ENCODE measurements around the gene CDC6.

Gene CDC6

DNA sequence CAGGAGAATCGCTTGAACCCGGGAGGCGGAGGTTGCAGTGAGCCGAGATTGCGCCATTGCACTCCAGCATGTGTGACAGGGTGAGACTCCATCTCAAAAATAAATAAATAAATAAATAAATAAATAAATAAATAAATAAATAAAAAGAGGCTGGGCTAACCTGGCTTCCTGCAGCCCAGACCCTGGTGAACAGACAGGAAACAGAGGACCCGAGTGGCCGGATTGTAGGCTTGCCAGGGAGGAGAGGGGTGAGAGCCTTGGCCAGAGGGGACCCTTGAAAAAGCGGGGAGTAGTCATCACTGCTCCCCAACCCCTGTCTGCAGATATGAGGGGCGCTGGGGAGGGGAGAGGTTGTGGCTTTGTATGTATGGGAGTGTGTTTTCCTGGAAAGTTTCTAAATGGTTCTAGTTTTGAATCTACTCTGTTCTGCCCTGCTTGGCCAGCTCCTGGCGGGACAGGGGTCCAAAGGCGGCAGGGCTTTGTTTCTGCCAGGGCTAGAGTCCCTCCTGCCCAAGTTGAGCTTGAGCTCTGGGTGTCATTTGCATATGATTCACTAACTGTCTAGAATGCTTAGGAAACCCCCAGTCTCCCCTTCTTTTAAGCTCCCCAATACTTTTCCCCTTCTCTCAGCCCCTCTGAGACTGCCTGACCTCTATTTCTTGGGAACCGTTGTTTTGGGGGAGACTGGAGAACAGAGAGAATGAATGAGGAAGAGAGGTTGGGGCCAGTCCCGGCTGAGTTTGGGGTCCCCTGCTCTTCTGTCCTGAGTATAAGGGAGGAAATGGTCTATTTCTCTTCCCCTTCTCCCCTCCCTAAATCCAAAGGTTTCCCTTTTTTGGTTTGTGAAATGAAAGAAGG lies 37.7 kb downstream of the CDC6 start:
- DNase-seq: no peak

DNA sequence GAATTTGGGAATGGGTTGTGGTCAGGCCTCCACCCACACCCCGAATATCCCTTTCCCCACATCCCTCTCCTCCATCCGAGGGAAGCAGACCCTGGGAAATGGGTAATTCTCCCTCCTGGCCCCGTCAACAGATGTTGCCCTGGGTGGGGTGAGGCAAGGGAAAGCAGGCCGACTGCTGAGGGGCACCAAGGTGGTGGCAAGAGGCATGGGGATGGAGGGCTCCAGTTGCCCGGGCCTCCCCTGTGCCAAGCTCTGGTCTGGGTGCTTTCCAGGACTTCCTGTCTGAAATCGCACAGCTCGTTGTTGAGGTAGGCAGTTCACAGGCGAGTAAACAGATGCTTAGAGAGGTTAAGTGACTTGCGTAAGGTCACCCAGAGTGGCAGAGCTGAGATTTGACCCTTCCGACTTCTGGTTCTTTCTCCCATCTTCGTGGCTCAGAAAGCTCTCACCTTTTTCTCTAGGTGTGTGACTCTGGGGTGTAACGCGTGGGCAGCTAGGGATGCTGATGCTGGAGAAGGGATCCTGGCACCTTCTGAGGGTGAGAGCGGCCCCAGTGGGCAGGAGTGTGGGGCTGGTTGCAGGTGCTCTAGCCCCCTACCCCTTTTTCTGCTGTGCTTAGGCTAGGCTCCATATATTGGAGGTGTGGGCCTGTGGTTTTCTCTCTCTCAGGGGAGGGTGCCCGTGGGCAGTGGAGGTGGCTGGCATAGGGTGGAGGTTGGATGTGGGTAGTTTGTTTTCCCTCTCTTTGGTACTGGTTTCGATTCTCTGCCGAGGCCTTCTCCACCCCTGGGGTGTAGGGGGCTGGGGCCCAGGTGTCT lies 38.5 kb downstream of the CDC6 start:
- no peak for DNase-seq

DNA sequence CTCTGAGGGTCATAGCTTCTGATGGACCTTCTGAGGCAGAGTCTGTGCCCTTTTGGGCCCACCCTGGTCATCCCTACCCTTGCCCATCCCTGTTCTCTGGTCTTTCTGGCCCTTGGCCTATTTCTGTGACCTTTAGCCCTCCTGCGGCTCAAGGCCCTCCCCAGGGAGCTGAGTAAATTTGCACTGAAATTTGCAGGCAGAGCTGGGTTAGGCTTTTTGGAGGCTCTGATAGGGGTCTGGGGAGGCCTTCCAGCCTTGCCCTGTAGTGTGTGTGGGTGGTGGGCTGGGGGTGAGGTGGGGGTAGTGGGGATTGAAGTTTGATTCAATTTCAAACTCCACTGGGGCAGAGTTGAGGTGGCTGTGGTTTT lies 39.1 kb downstream of the CDC6 start:
- no peak for DNase-seq

DNA sequence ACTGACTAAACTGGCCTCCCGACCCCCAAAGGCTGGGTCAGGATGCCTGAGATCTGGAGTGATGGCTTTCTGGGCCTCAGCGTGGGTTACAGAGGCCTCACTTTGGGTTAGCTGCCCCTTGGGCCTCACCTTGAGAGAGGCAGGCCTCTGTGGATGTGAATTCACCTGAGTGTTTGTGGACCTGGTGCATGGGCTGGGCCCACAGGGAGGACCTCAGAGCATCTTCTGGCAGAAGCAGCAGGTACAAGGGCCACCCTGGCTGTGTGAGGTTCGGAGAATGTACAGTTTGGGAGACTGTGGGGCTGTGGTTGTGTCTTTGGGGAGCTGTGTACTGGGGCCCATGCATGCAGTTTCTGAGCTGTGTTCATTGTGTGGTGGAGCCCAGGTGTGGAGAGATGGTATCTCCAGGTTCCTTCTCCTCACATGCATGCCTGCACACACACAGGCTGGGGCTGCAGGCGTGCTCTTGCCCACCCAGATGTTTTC lies 39.6 kb downstream of the CDC6 start:
- DNase-seq: no peak

DNA sequence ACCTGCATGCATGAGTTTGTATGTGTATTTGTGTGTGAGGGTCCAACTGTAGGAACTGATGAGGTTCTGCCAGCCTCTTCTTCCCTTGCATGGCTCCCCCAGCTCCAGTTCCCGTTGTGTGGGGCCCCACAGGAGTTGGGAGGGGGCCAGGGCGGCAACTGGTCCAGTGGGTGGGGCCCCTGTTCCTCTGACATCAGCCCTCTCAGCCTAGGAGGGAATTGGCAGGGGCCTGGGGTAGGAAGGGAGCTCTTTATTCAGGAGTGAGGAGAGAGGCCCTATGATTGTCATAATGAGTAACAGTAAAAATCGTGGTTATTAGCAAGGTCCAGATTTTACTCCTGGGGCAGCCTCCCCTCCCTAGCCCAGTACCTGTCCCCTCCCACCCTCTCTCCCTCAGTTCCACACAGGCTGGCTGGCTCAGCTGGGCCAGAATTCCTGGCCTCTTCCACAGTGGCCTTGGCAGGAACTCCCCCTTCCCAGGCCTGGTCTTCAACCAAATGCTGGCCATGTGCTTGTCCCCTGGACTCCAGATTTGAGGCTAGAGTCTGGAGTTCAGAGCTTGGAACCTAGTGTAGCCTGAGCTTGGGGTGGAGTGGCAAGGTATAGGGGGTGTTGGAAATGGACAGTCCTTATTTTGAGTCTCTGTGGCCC lies 40.2 kb downstream of the CDC6 start:
- DNase-seq: no peak

DNA sequence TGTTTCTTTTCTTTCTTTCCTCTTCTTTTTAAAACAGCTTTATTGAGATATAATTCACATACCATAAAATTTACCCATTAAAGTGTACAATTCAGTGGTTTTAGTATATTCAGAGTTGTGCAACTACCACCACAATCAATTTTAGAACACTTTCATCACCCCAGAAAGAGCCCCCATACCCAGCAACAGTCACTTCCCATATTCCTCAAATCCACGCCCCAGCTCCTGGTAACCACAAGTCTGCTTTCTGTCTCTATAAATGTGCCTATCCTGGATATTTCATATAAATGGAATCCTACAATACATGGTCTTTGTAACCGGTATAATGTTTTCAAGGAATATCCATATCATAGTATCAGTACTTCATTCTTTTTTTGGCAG lies 40.7 kb downstream of the CDC6 start:
- DNase-seq: no peak

DNA sequence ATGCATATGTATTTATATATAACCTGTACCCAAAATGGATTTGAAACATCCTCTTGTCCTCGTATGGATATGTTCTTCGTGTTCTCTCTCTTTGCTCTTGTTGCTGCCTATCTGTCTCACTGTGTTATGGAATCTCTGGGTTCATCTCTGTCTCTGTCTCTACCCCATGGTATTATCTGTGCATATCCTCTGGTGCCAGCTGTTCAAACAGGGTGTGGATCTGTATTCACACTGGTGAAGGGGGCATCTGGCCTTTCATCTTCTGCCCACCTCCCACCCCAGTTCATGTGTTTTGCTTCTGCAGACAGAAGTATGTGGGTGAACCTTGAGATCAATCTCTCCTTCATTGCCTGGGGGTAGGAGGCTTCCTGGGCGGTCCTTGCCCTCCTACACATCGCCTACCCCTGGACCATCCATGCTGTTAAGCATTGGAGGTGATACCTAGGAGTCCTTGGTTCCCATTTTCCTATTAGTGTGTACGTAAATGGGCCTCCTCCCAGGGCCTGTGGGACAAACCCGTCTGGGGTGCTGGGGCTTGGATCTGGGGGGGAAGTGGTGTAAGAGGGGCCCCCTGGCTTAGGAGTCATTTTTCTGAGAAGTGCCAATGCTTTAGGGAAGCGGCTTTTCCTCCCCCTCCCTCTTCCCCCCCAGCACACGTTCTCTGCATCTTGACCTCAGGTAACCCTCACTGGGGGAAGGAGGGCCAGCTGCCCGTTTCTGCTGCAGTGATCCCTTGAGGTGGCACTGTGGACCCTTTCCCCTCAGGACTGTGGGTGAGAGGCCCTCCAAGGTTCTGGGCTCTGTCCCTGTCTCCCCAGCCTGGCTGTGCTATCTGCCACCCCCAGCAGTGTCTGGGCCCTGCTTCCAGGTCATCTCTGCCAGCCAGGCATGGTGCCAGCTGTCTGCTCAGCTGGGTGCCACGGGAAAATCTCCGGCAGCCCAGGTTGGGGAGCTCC lies 42.4 kb downstream of the CDC6 start:
- DNase-seq: peak; percentile 61

DNA sequence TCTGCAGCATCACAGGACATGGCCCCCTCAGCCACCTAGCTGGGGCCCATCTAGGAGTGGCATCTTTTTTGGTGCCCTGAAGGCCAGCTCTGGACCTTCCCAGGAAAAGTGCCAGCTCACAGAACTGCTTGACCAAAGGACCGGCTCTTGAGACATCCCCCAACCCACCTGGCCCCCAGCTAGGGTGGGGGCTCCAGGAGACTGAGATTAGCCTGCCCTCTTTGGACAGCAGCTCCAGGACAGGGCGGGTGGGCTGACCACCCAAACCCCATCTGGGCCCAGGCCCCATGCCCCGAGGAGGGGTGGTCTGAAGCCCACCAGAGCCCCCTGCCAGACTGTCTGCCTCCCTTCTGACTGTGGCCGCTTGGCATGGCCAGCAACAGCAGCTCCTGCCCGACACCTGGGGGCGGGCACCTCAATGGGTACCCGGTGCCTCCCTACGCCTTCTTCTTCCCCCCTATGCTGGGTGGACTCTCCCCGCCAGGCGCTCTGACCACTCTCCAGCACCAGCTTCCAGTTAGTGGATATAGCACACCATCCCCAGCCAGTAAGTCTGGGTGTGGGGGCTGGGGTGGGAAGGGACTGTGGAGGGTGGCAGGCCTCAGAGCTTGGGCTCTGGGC lies 43.3 kb downstream of the CDC6 start:
- no peak for DNase-seq

DNA sequence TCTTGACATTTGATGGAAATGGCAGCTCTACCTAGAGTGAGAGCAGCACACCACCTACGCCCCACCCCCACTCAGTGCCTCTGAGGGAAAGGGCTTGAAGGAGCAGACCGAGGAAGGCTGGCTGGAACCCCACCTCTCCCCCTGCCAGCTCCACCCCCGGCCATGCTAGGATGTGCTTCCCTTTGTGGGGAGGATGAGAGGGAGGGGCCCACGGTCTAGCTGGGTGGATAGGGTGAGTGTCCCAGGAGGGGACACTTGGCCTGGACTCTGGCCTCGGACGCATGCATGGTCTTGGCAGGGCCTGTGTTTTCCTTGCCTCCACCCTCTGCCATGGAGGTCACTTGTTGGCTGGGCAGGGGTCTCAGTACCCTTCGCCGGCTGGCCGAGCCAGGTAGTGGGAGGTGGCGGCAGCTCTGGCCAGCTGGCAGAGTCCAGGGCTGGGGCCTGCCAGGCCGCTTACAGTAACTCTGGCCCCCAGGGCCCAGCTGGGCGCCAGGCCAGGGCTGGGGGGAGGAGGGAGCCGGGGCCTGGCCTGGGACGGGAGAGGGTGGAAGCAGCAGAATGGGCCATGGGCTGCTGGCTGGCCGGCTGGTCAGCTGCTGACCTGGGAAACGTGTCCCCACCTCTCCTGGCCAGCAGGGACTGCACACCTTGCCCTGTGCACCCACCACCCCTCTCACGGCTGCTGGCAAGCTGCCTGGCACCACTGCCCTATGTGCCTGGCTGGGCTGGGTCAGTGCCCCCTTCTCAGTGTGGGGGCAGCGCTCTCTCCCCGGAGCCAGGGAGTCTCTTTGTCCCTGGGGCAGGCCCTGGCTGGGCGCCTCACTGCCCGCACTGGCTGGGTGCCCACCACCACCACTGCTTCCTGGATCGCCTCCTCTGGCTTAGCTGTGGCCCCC lies 44.3 kb downstream of the CDC6 start:
- DNase-seq: no peak

DNA sequence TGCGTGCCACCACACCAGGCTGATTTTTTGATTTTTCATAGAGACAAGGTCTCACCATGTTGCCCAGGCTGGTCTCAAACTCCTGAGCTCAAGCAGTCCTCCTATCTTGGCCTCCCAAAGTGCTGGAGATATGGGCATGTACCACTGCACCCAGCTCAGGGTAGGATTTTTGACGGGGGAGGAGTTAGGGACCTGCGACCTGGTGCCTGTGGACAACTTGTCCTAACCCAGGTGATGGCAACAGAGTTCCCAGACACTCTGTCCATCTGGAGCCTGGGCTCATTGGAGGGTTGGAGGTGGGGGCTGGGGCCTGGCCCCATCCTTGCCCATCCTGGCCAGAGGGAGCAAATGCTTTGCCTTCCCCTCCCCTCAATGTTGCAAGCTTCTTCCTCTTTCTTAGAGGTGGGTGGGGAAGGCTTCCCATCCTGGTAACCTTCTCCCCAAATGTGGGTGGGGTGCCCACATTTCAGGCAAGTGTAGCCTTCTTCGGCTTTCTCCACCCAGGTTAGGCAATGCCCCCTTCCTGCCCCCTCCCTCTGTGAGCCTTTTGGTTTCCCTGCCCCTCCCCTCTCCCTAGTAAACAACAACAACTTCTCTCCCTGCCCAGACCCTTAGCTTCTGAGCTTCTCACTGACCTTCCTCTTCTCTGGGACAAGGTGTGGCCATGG lies 46.2 kb downstream of the CDC6 start:
- no peak for DNase-seq

DNA sequence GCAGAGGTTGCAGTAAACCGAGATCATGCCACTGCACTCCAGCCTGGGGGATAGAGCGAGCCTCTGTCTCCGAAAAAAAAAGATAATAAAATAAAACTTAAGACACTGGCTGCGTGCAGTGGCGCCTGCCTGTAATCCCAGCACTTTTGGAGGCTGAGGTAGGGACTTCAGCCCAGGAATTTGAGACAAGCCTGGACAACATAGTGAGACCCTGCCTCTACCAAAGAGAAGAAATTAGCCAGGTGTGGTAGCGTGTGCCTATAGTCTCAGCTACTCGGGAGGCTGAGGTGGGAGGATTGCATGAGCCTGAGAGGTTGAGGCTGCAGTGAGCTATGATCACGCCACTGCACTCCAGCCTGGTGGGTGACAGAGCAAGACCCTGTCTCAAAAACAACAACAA lies 47.9 kb downstream of the CDC6 start:
- DNase-seq: no peak

DNA sequence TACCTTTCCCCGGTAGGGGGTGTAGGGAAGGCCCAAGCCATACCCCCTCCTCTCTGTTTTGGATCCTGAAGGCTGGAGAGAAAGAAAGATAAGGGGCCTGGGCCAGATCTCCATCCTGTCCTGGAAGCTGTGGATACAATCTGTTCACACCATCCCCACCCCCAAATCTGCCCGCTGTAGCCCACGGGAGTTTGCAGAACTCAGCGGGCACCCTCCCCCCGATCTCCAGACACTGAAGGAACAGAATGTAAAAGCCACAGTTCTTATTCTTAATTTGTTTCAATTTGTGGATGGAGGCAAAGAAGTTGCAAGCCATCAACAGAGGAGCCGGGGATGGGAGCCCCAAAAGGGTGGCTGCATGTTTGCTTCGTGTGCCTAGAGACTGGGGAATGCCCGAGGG lies 49.7 kb downstream of the CDC6 start:
- no peak for DNase-seq

DNA sequence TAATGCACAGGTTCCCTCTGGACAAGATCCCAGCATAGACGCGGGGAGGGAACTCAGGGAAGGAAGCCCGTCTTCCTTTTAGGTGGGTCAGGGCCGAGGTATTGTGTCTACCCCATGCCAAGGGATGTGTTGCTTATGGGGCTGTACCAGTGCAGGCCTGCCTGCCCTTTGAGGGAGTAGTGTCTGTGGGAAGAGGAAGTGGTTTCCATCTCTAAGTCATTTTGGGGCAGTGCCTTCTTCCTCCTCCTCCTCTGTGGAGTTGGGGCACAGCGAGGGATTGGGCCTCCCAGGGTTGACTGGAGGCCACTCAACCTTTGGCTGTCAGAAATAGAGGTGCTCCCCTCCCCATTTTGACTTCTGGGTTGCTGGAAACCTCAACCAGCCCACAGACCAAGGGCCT lies 50.4 kb downstream of the CDC6 start:
- no peak for DNase-seq

DNA sequence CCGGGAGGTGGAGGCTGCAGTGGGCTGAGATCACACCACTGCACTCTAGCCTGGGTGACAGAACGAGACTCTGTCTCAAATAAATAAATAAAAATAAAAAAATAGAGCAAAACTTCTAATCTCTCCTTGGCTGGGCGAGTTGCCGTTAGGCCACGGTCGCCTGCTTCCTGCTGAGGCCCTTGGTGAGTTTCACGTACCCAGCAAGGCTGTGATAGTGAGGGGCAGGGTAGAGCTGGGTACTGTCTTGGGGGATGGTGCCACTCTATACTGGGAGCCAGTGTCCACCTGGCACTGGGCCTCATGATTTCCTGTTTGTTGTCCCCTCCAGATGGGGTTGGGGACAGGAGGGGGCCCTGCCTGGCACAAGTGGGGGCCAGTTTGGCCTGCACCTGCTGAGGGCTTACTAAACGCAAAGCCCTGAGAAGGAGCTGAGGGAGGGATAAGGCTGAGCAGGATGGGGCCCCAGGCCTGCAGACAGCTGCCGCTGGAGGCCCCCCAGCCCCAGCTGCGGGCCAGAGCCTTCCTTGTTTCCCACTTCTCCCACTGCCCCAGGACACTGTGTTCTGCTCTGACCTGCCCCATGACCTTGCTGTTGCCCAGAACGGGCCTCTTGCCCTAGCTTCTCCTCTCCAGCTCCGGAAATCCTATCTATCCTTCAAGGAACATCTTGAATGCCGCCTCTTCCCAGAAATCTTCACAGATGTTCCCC lies 51.4 kb downstream of the CDC6 start:
- no peak for DNase-seq

DNA sequence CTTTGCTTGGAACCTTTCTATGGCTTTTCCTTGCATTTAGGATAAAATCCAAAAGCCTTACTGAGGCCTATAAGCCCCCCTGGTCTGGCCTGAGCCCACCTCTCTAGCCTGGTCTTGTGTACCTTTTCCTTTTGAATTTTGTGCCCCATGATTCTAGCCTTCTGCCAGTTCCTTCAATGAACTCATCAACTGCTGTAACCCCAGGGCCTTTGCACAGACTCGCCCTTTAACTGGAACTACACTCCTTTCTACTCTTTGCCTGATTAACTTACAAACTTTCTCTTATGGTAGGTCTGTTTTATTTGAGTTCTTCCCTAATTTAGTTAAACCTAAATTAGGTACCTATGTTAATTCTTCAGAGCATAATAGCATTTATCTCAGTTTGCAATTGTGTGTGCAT lies 52.6 kb downstream of the CDC6 start:
- DNase-seq: no peak

DNA sequence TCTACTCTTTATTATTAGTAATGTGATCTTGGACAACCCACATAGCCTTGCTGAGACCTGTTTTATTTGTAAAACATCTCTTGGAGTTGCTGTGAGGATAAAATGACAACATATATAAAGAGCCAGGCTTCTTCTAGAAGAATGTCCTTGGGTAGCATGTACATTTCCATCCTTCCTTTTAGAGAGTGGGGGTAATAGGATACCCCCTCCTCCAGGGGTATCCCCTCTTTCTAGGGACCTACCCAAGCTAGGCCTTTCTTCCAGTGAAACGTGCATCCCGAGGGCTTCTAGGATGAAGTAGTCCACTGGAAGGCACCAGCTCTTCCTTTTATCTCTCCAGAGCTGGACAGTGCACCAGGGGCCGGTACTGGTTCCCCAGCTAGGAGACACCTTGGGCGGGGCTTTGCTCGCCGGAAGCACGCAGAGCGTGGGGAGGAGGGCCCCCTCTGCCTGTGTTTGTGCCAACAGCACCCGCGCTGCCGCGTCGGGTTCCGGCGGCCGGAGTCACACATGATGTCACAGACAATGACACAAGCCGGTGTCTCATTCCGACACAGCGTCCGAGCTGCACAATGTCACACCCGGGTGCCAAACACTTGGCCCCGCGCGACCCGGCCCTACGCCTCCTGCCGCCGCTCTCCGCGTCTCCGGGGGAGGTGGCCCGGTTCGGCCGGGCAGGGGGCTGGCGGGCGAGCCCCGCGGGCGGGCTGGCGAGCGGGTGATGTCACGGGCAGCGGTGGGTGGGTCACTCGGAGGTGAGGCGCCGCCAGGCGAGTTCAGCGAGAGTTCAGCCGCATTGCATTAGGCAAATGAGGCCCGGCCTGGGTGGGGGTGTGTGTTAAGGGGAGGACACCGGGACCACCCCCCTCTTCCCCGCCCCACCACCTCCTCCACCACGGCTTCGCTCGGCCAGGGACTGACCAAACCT lies 53.5 kb downstream of the CDC6 start:
- peak; percentile 68 for DNase-seq

DNA sequence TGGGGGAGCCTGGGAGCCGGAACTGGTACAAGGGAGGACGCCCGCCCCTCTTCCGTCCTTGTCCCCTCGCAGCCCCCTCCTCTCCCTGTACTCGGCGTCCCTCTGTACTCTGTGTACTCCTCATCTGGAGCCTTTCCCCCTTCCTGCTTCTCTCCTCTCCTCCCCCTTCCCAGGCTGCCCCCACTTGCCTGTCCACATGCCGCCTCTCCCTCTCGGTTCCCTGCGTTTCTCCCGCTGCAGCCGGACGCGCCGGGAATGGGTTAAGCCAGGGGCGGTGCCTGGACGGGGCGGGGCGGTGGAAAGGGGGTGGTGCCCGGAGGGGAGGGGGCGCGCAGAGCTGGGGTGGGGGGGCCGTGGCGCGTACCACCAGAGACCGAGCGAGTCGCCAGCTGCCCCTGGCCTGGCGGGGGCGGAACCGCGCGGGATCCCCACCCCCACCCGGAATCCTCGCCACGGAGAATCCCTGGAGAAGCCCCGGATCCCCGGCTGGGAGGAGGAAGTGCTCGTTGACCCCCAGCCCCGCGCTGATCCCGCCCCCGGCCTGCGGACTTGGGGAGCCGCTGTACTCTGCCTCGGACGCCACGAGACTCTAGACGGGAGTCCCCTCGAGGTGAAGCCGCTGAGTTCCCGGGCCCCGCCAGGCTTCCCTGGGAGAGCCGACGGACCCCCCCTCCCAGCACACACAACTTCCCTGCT lies 54.3 kb downstream of the CDC6 start:
- peak; percentile 37 for DNase-seq
